ENCODE measurements around the gene HNRNPUL1. TPM values are rescaled to one million over a fixed set of nuclear protein-coding genes. Genes with fewer than 3 reads are reported as not detected.

Gene HNRNPUL1
- polyA plus RNA-seq, 1 donor (not counting 4 experiments of a cell fraction or from before 2014, with no cell fraction given): 48.3 TPM

DNA sequence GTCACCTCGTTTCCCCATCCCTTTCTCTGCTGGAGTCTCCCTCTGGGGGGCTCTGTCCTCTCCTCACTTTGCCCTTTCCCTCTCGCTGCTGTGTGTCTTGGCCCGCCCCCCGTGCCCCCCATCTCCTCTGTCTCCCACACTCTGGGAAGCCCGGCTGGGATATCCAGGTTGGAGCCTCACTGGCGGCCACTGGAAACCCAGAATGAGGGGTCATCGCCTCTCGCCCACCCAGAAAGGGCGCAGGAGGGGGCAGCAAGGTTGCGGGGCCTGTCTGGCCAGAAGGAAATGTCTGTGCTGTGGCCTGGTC lies 61.4 kb downstream of the HNRNPUL1 start:
- no peak overlapping the region for H2AFZ ChIP-seq (ENCODE audit: control insufficient read depth, low read length)
- H3K27ac ChIP-seq (ENCODE audit: control insufficient read depth, insufficient read depth, low read length): no peak overlapping the region
- DNase-seq (ENCODE audit: low read depth, low spot score) (no peak), FAIRE-seq (no peak)
- no peak overlapping the region for H3K9ac ChIP-seq (ENCODE audit: control insufficient read depth, extremely low read depth, insufficient read depth, low read length)
- TF ChIP-seq EZH2 (IDR thresholded peaks at IDR 0.05; ENCODE audit: low read length): no peak
- TF ChIP-seq, protein P1, sequence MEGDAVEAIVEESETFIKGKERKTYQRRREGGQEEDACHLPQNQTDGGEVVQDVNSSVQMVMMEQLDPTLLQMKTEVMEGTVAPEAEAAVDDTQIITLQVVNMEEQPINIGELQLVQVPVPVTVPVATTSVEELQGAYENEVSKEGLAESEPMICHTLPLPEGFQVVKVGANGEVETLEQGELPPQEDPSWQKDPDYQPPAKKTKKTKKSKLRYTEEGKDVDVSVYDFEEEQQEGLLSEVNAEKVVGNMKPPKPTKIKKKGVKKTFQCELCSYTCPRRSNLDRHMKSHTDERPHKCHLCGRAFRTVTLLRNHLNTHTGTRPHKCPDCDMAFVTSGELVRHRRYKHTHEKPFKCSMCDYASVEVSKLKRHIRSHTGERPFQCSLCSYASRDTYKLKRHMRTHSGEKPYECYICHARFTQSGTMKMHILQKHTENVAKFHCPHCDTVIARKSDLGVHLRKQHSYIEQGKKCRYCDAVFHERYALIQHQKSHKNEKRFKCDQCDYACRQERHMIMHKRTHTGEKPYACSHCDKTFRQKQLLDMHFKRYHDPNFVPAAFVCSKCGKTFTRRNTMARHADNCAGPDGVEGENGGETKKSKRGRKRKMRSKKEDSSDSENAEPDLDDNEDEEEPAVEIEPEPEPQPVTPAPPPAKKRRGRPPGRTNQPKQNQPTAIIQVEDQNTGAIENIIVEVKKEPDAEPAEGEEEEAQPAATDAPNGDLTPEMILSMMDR (optimal IDR thresholded peaks at IDR 0.05 in 1 of 3, IDR thresholded peaks at IDR 0.05 in 1 of 3, conservative IDR thresholded peaks at IDR 0.05 in 1 of 3; ENCODE audit: extremely low read depth in 1 of 3, insufficient read depth in 2 of 3, low read length in 3 of 3): no peak
- peaks cover 5% of the 10 kb centered on the region for H4K20me1 ChIP-seq (ENCODE audit: control insufficient read depth, extremely low read depth, insufficient read depth, low read length)
- H3K79me2 ChIP-seq (ENCODE audit: control insufficient read depth, insufficient read depth, low read length): peaks cover 2% of the 10 kb centered on the region
- H3K4me1 ChIP-seq (ENCODE audit: control insufficient read depth, extremely low read depth, insufficient read depth, low read length): peaks cover 27% of the 10 kb centered on the region
- no peak overlapping the region for H3K4me2 ChIP-seq (ENCODE audit: control insufficient read depth, extremely low read depth, insufficient read depth, low read depth, low read length)
- no peaks in the 10 kb centered on the region for H3K9me1 ChIP-seq (ENCODE audit: control insufficient read depth, extremely low read depth, insufficient read depth, low read length)
- no peak overlapping the region for H3K4me3 ChIP-seq (ENCODE audit: control insufficient read depth in 2 of 3, extremely low read depth in 1 of 3, insufficient read depth in 2 of 3, low read depth in 1 of 3, low read length in 3 of 3)
- H3K36me3 ChIP-seq (ENCODE audit: control insufficient read depth in 2 of 2, extremely low read depth in 1 of 2, insufficient read depth in 2 of 2, low read length in 2 of 2): peaks cover 8 to 20% of the 10 kb centered on the region in 2 experiments
- no peaks in the 10 kb centered on the region for H3K9me3 ChIP-seq (ENCODE audit: control insufficient read depth, low read depth, low read length)
- dilution Hi-C loops (cut with MboI; ENCODE audit: extremely low pct_ligation_motif_present, low sequenced_read_pairs): no loop called here
- H3K27me3 ChIP-seq (ENCODE audit: control insufficient read depth, extremely low read depth, insufficient read depth, low read length): no peaks in the 10 kb centered on the region

DNA sequence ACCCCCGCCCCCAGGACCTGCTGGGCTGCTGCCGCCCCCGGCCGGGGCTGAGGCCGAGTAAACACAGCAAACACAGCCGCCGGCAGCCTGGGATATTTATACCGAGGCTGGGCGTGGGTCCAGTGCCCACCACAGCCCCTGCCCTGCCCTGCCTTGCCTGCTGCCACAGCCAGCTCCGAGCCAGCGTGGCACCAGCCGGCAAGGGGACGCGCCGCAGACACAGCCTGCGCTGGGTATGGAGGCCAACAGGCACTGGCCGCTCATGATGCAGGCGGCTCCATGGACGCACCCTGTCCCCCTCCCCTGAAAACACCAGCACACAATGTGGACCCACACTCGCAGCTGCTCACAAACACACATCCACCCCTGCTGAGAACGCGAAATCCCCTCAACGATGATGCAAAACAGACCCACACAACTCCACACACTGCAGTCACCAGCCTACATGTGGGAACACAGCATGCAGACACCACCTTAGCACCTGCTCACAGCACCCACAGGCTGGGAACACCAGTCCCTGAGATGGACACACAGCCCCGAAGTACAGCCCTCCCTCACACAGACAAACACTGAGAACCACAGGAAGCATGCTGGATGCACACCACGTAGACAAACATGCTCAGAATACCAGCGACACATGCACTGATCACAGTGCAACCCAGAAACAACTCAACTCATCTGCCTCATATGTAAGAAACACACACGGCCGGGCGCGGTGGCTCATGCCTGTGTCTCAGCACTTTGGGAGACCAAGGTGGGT lies 62.0 kb downstream of the HNRNPUL1 start:
- Histone ChIP-seq H3K4me3 (ENCODE audit: control insufficient read depth in 2 of 3, extremely low read depth in 1 of 3, insufficient read depth in 2 of 3, low read depth in 1 of 3, low read length in 3 of 3) (no peak overlapping the region), H3K4me2 (ENCODE audit: control insufficient read depth, extremely low read depth, insufficient read depth, low read depth, low read length) (no peak overlapping the region), H3K27ac (ENCODE audit: control insufficient read depth, insufficient read depth, low read length) (no peak overlapping the region), H3K9me3 (ENCODE audit: control insufficient read depth, low read depth, low read length) (no peaks in the 10 kb centered on the region), H3K9ac (ENCODE audit: control insufficient read depth, extremely low read depth, insufficient read depth, low read length) (no peak overlapping the region), H4K20me1 (ENCODE audit: control insufficient read depth, extremely low read depth, insufficient read depth, low read length) (peaks cover 6% of the 10 kb centered on the region), H3K9me1 (ENCODE audit: control insufficient read depth, extremely low read depth, insufficient read depth, low read length) (no peaks in the 10 kb centered on the region), H3K27me3 (ENCODE audit: control insufficient read depth, extremely low read depth, insufficient read depth, low read length) (no peaks in the 10 kb centered on the region), H3K36me3 (ENCODE audit: control insufficient read depth in 2 of 2, extremely low read depth in 1 of 2, insufficient read depth in 2 of 2, low read length in 2 of 2) (peaks cover 10 to 21% of the 10 kb centered on the region in 2 experiments), H2AFZ (ENCODE audit: control insufficient read depth, low read length) (no peak overlapping the region), H3K79me2 (ENCODE audit: control insufficient read depth, insufficient read depth, low read length) (peaks cover 2% of the 10 kb centered on the region), H3K4me1 (ENCODE audit: control insufficient read depth, extremely low read depth, insufficient read depth, low read length) (peaks cover 27% of the 10 kb centered on the region)
- no peak for DNase-seq (ENCODE audit: low read depth, low spot score)
- TF ChIP-seq EZH2 (IDR thresholded peaks at IDR 0.05; ENCODE audit: low read length): no peak
- TF ChIP-seq, protein P1 (optimal IDR thresholded peaks at IDR 0.05 in 1 of 3, IDR thresholded peaks at IDR 0.05 in 1 of 3, conservative IDR thresholded peaks at IDR 0.05 in 1 of 3; ENCODE audit: extremely low read depth in 1 of 3, insufficient read depth in 2 of 3, low read length in 3 of 3): no peak
- dilution Hi-C loops (cut with MboI; ENCODE audit: extremely low pct_ligation_motif_present, low sequenced_read_pairs): no loop called here
- FAIRE-seq: no peak
